NCI-H510A treated with DMSO at 0.1 percent for 48 hours (cell line): ENCODE data around the gene IPO5.
"Not testable (repeated sequence)": the region's sequence is repeated elsewhere in the genome, so short reads cannot be mapped to it uniquely, and the experiment has no call there.

Source experiments
- DNase-seq: peaks from one replicate; lab custom pipeline; 2025; lab: John Stamatoyannopoulos, UW

The IPO5 gene

GRCh38 chr13:98014766-98015165 is 61.3 kb downstream of the IPO5 start:
- DNase-seq: no peak

- DNase-seq: no peak
These were observed 64.8 kb downstream of the IPO5 start for GRCh38 chr13:98018293-98018692.

GRCh38 chr13:98019186-98019585 is 65.7 kb downstream of the IPO5 start:
- DNase-seq: no peak

- no peak for DNase-seq
These were observed 66.8 kb downstream of the IPO5 start for GRCh38 chr13:98020271-98020670.

GRCh38 chr13:98022210-98022609 is 68.7 kb downstream of the IPO5 start:
- no peak for DNase-seq

- no peak for DNase-seq
These were observed 72.1 kb downstream of the IPO5 start for GRCh38 chr13:98025480-98026025.

- no peak for DNase-seq
These were observed 73.0 kb downstream of the IPO5 start for GRCh38 chr13:98026457-98026857.

- DNase-seq: no peak
These were observed 78.7 kb downstream of the IPO5 start for GRCh38 chr13:98032168-98032567.

GRCh38 chr13:98033277-98034247 is 80.1 kb downstream of the IPO5 start:
- DNase-seq: no peak

- no peak for DNase-seq
These were observed 81.9 kb downstream of the IPO5 start for GRCh38 chr13:98035373-98035772.

- DNase-seq: not testable (repeated sequence)
These were observed 83.3 kb downstream of the IPO5 start for GRCh38 chr13:98036564-98037302.

- DNase-seq: no peak
These were observed 85.8 kb downstream of the IPO5 start for GRCh38 chr13:98039261-98039660.

- DNase-seq: no peak
These were observed 86.5 kb downstream of the IPO5 start for GRCh38 chr13:98039964-98040363.

GRCh38 chr13:98041081-98041820 is 87.8 kb downstream of the IPO5 start:
- no peak for DNase-seq

GRCh38 chr13:98044301-98044700 is 90.8 kb downstream of the IPO5 start:
- DNase-seq: no peak

GRCh38 chr13:98047785-98048184 is 94.3 kb downstream of the IPO5 start:
- not testable (repeated sequence) for DNase-seq

- DNase-seq: no peak
These were observed 94.8 kb downstream of the IPO5 start for GRCh38 chr13:98048265-98048664.

GRCh38 chr13:98050041-98050466 is 96.6 kb downstream of the IPO5 start:
- DNase-seq: peak; percentile 64

- no peak for DNase-seq
These were observed 98.9 kb downstream of the IPO5 start for GRCh38 chr13:98052412-98052811.

GRCh38 chr13:98054301-98054700 is 100.8 kb downstream of the IPO5 start:
- no peak for DNase-seq

GRCh38 chr13:98055623-98056022 is 102.1 kb downstream of the IPO5 start:
- DNase-seq: no peak

- no peak for DNase-seq
These were observed 103.5 kb downstream of the IPO5 start for GRCh38 chr13:98056839-98057410.
